Limb (tissue), 2 donors: ENCODE data around the gene IDH2.

Experiments
- DNase-seq, 2 donors: peaks; one replicate each; pipeline ENCODE4 v3.0.0-alpha.2; 2016; ENCODE audit errors: extremely low spot score in 2 of 2

IDH2 gene

GRCh38 chr15:90044916-90045371, 57.3 kb downstream of the IDH2 start:
- no peak for DNase-seq

- DNase-seq: no peak
These were observed 58.1 kb downstream of the IDH2 start for GRCh38 chr15:90044191-90044590.

GRCh38 chr15:90043530-90044010, 58.7 kb downstream of the IDH2 start:
- no peak for DNase-seq

GRCh38 chr15:90042766-90043529, 59.3 kb downstream of the IDH2 start:
- no peak for DNase-seq

GRCh38 chr15:90042356-90042755, 59.9 kb downstream of the IDH2 start:
- no peak for DNase-seq

GRCh38 chr15:90040618-90041017, 61.6 kb downstream of the IDH2 start:
- DNase-seq: no peak

- no peak for DNase-seq
These were observed 62.3 kb downstream of the IDH2 start for GRCh38 chr15:90039996-90040395.

- DNase-seq: no peak
These were observed 63.6 kb downstream of the IDH2 start for GRCh38 chr15:90038632-90039095.

GRCh38 chr15:90037961-90038631, 64.2 kb downstream of the IDH2 start:
- DNase-seq: no peak

- DNase-seq: no peak
These were observed 64.8 kb downstream of the IDH2 start for GRCh38 chr15:90037511-90037860.

- no peak for DNase-seq
These were observed 65.3 kb downstream of the IDH2 start for GRCh38 chr15:90036806-90037510.

- peak in 1 of 2 donors; percentile 37 for DNase-seq
These were observed 65.9 kb downstream of the IDH2 start for GRCh38 chr15:90036343-90036742.

GRCh38 chr15:90035840-90036230, 66.4 kb downstream of the IDH2 start:
- DNase-seq: no peak

GRCh38 chr15:90035095-90035839, 67.0 kb downstream of the IDH2 start:
- no peak for DNase-seq

GRCh38 chr15:90033448-90033847, 68.8 kb downstream of the IDH2 start:
- DNase-seq: no peak
